H9 (cell line): Measurements from ENCODE around the gene KRT6A. TPM values are rescaled to one million over a fixed set of nuclear protein-coding genes. Genes with fewer than 3 reads are reported as not detected.

Experiments used
- DNase-seq: peaks from one replicate; pipeline ENCODE4 v3.0.0-alpha.2; 2017
- H2AFZ ChIP-seq: one replicate; pipeline ENCODE4 v1.6.1; 2013; ENCODE audit warnings: mild to moderate bottlenecking, low read length, control low read depth, moderate library complexity
- H2AK5ac ChIP-seq: 2 replicates; pipeline ENCODE4 v1.6.1; 2013; ENCODE audit warnings: low read length, control low read depth, mixed read lengths; ENCODE audit not compliant: insufficient read length
- H2BK120ac ChIP-seq: one replicate; pipeline ENCODE4 v1.6.1; 2013; ENCODE audit warnings: low read depth, mild to moderate bottlenecking, low read length, control low read depth, inconsistent platforms; ENCODE audit not compliant: poor library complexity, severe bottlenecking
- H2BK12ac ChIP-seq: 2 replicates; pipeline ENCODE4 v1.6.1; 2013; ENCODE audit warnings: low read length, control low read depth, mixed read lengths, low read depth; ENCODE audit not compliant: insufficient read length
- H2BK15ac ChIP-seq: 2 replicates; pipeline ENCODE4 v1.6.1; 2013; ENCODE audit warnings: low read depth, low read length, control low read depth
- H2BK20ac ChIP-seq: one replicate; pipeline ENCODE4 v1.6.1; 2013; ENCODE audit warnings: low read depth, mild to moderate bottlenecking, low read length, control low read depth, inconsistent platforms; ENCODE audit not compliant: poor library complexity, severe bottlenecking
- H2BK5ac ChIP-seq: 2 replicates; pipeline ENCODE4 v1.6.1; 2013; ENCODE audit warnings: low read length, control low read depth, mixed read lengths; ENCODE audit not compliant: insufficient read length
- H3K14ac ChIP-seq: 2 replicates; pipeline ENCODE4 v1.6.1; 2013; ENCODE audit warnings: low read length, control low read depth; ENCODE audit not compliant: insufficient read depth
- H3K18ac ChIP-seq: 2 replicates; pipeline ENCODE4 v1.6.1; 2013; ENCODE audit warnings: low read depth, mild to moderate bottlenecking, mixed read lengths, low read length, control low read depth; ENCODE audit not compliant: insufficient read length
- H3K23ac ChIP-seq: 2 replicates; pipeline ENCODE4 v1.6.1; 2013; ENCODE audit warnings: low read length, control low read depth, mixed read lengths, low read depth; ENCODE audit not compliant: insufficient read length
- H3K23me2 ChIP-seq: 2 replicates; pipeline ENCODE4 v1.6.1; 2013; ENCODE audit warnings: low read depth, mild to moderate bottlenecking, mixed read lengths, low read length, control low read depth; ENCODE audit not compliant: insufficient read length, poor library complexity, severe bottlenecking
- H3K27ac ChIP-seq: 2 replicates; pipeline ENCODE4 v1.5.1; 2013; ENCODE audit warnings: low read length, control low read depth, mixed read lengths, low read depth; ENCODE audit not compliant: insufficient read length
- H3K27me3 ChIP-seq: 2 replicates; pipeline ENCODE4 v1.6.1; 2013; ENCODE audit warnings: low read length, control low read depth, inconsistent platforms; ENCODE audit not compliant: insufficient read depth
- H3K4ac ChIP-seq: 2 replicates; pipeline ENCODE4 v1.6.1; 2013; ENCODE audit warnings: low read depth, mild to moderate bottlenecking, control low read depth, inconsistent platforms, low read length, moderate library complexity
- H3K4me1 ChIP-seq: 2 replicates; pipeline ENCODE4 v1.6.1; 2013; ENCODE audit warnings: low read length, control low read depth, inconsistent platforms; ENCODE audit not compliant: insufficient read depth
- H3K4me2 ChIP-seq: 2 replicates; pipeline ENCODE4 v1.6.1; 2013; ENCODE audit warnings: low read length, control low read depth, mixed read lengths; ENCODE audit not compliant: insufficient read length, insufficient read depth
- H3K56ac ChIP-seq: 2 replicates; pipeline ENCODE4 v1.6.1; 2013; ENCODE audit warnings: low read depth, mild to moderate bottlenecking, mixed read lengths, low read length, control low read depth; ENCODE audit not compliant: insufficient read length
- H3K79me1 ChIP-seq: 2 replicates; pipeline ENCODE4 v1.6.1; 2013; ENCODE audit warnings: low read depth, mild to moderate bottlenecking, moderate library complexity, low read length, control low read depth, inconsistent platforms; ENCODE audit not compliant: insufficient read depth, poor library complexity, severe bottlenecking
- H3K79me2 ChIP-seq: 2 replicates; pipeline ENCODE4 v1.6.1; 2013; ENCODE audit warnings: low read length, control low read depth, inconsistent platforms; ENCODE audit not compliant: insufficient read depth
- H3K9ac ChIP-seq: 2 replicates; pipeline ENCODE4 v1.6.1; 2013; ENCODE audit warnings: low read length, control low read depth, mixed read lengths; ENCODE audit not compliant: insufficient read length; ENCODE audit errors: extremely low read depth
- H3K9me3 ChIP-seq: one replicate; pipeline ENCODE4 v1.6.1; 2013; ENCODE audit warnings: low read depth, low read length, inconsistent platforms; ENCODE audit not compliant: control insufficient read depth
- H3T11ph ChIP-seq: one replicate; pipeline ENCODE4 v1.6.1; 2013; ENCODE audit warnings: mild to moderate bottlenecking, low read length, control low read depth, inconsistent platforms
- H4K20me1 ChIP-seq: one replicate; pipeline ENCODE4 v1.6.1; 2013; ENCODE audit not compliant: control insufficient read depth, insufficient read length, insufficient read depth
- H4K5ac ChIP-seq: 2 replicates; pipeline ENCODE4 v1.6.1; 2013; ENCODE audit warnings: low read depth, mild to moderate bottlenecking, mixed read lengths, low read length, control low read depth; ENCODE audit not compliant: insufficient read length
- H4K8ac ChIP-seq: replicated peaks from 2 replicates; pipeline ENCODE4 v1.6.1; 2013; ENCODE audit warnings: low read length, control low read depth, mixed read lengths, low read depth; ENCODE audit not compliant: insufficient read length
- H4K91ac ChIP-seq: 2 replicates; pipeline ENCODE4 v1.6.1; 2013; ENCODE audit warnings: low read depth, mild to moderate bottlenecking, moderate library complexity, mixed read lengths, low read length, control low read depth; ENCODE audit not compliant: insufficient read length
- H3K27ac Mint-ChIP-seq, 3 experiments: 2 replicates in 2 of 3; 3 replicates in 1 of 3; pipeline ENCODE4 v1.8.0; 2020 to 2021; ENCODE audit warnings: mixed read lengths in 3 of 3, mild to moderate bottlenecking in 1 of 3, moderate library complexity in 1 of 3
- H3K27me3 Mint-ChIP-seq: 2 replicates; pipeline ENCODE4 v1.8.0; 2021; ENCODE audit warnings: low read depth, mild to moderate bottlenecking, moderate library complexity, mixed read lengths
- H3K36me3 Mint-ChIP-seq, 3 experiments: 2 replicates in 2 of 3; 3 replicates in 1 of 3; pipeline ENCODE4 v1.8.0; 2020 to 2021; ENCODE audit warnings: low read depth in 3 of 3, mixed read lengths in 3 of 3; ENCODE audit not compliant: insufficient read depth in 1 of 3
- H3K4me1 Mint-ChIP-seq, 2 experiments: 2 replicates each; pipeline ENCODE4 v1.8.0; 2020; ENCODE audit warnings: mixed read lengths in 2 of 2
- H3K4me3 Mint-ChIP-seq, 2 experiments: 2 replicates in 1 of 2; 3 replicates in 1 of 2; pipeline ENCODE4 v1.8.0; 2020 to 2021; ENCODE audit warnings: mild to moderate bottlenecking in 2 of 2, mixed read lengths in 2 of 2, moderate library complexity in 1 of 2
- H3K9me3 Mint-ChIP-seq, 2 experiments: 2 replicates in 1 of 2; 3 replicates in 1 of 2; pipeline ENCODE4 v1.8.0; 2020; ENCODE audit warnings: mild to moderate bottlenecking in 2 of 2, mixed read lengths in 2 of 2, moderate library complexity in 1 of 2
- CTCF ChIP-seq: fragments of 200-600 bp; sonication (generic); conservative IDR thresholded peaks from 3 replicates; pipeline ENCODE4 v1.8.0; 2021; ENCODE audit warnings: antibody characterized with exemption, mild to moderate bottlenecking
- WGBS: extraction: QIAGEN DNeasy Blood & Tissue Kit; methylation state at CpG from one replicate; pipeline ENCODE4 v1.1.7; 2013; ENCODE audit warnings: missing lambda C conversion rate, low lambda C conversion rate, mixed read lengths; ENCODE audit not compliant: insufficient read length; ENCODE audit errors: extremely low coverage; 5-methylcytosine and 5-hydroxymethylcytosine counted together
- total RNA-seq: library from RNA; stranded (reverse); gene quantifications from 2 replicates; pipeline ENCODE4 v1.2.1, GENCODE V29; 2021

Gene KRT6A
- total RNA-seq, 1 experiment from 2014 or later: not detected

DNA sequence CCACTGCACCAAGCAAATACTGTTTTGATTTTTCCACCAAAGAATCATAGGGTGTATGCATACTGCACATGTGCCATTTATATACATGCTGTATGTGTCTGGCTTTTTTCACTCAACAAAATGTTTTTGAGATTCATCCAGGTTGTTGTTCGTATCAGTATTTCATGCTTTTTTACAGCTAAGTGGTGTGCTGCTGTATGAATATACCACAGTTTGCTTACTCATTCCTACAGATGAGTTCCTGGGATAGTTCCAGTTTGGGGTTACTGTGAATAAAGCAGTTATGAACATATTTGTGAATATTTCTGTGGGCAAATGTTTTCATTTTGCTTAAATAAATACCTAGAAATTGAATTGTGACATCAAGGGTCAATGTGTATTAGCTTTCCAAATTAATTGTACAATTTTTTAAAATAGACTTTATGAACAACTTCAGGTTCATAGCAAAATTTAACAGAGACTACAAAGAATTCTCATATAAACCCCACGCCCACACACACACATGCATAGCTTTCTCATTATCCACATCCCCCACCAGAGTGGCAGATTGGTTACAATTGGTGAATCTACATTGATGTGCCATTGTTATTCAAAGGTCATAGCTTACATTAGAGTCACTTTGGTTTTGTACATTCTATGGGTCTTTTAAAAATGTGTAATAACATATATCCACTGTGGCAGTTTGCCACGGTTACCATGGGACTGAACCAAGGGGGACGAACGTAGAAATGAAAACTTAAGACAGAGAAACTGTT is 6.9 kb upstream of the KRT6A start:
- H2BK120ac ChIP-seq: no peak overlapping the region
- no peak overlapping the region for H3K56ac ChIP-seq
- WGBS: no CpG with 5 or more reads among the region's 5 CpGs
- Mint-ChIP-seq H3K4me1 (peaks cover 24 to 30% of the 10 kb centered on the region in 2 experiments), H3K27ac (no peak overlapping the region), H3K9me3 (0 out of 5 replicates have a peak, but pooled peaks cover 0 to 3% of the 10 kb centered on the region in 2 experiments), H3K27me3 (no peaks in the 10 kb centered on the region; the same call in 1 of the 2 replicates), H3K4me3 (no peak overlapping the region), H3K36me3 (no peaks in the 10 kb centered on the region; a peak in 1 of 7 replicates)
- no peak overlapping the region for H4K91ac ChIP-seq
- H4K5ac ChIP-seq: no peak overlapping the region
- H3K23me2 ChIP-seq: no peaks in the 10 kb centered on the region
- H2BK5ac ChIP-seq: no peak overlapping the region
- no peak for DNase-seq
- H3K9me3 ChIP-seq: no peaks in the 10 kb centered on the region
- H3K14ac ChIP-seq: no peak overlapping the region
- H2AFZ ChIP-seq: no peak overlapping the region
- no peak overlapping the region for H3K4me2 ChIP-seq
- no peaks in the 10 kb centered on the region for H3K79me2 ChIP-seq
- no peak overlapping the region for H4K8ac ChIP-seq
- no peak overlapping the region for H3K23ac ChIP-seq
- no peak overlapping the region for H3K4ac ChIP-seq
- no peaks in the 10 kb centered on the region for H3K27me3 ChIP-seq
- no peak overlapping the region for H3T11ph ChIP-seq
- H2BK12ac ChIP-seq: no peak overlapping the region
- H2BK20ac ChIP-seq: no peak overlapping the region
- no peak overlapping the region for H3K27ac ChIP-seq
- H3K9ac ChIP-seq: no peak overlapping the region
- H3K79me1 ChIP-seq: no peaks in the 10 kb centered on the region
- no peak overlapping the region for H2BK15ac ChIP-seq
- no peak overlapping the region for H2AK5ac ChIP-seq
- TF ChIP-seq CTCF: no peak
- H3K4me1 ChIP-seq: peaks cover 6% of the 10 kb centered on the region; the same call in 1 of the 2 replicates
- H3K18ac ChIP-seq: no peak overlapping the region
- H4K20me1 ChIP-seq: no peaks in the 10 kb centered on the region
